ENCODE results near the gene CTNNBL1. TPM values are rescaled to one million over a fixed set of nuclear protein-coding genes. Genes with fewer than 3 reads are reported as not detected.

Gene CTNNBL1
- total RNA-seq, 1 donor: 19.5 TPM

DNA sequence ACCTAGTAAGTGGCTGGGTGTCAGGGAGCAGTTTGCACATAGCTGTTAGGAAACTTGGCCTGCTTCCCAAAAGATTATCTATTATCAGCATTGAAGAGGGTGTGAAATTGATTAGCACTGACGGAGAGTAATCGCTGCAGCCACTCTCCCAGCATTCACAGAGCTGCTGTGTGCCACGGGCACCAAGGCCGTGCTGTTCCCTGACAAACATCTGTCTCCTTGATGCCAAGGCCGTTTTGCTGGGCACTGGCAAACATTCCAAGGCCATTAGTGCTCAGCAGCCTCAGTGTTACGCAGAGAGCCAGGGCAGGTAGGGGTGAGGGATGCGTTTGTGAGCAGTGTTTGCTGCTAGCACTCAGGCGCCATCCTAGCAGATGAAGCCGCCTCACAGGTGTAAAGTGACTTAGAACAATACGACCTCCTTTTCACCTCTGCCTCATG, 151.4 kb downstream of the CTNNBL1 start:
- no peaks in the 10 kb centered on the region for H3K9me3 ChIP-seq (ENCODE audit: low read depth, low read length)
- DNase-seq (ENCODE audit: insufficient read length, low spot score, missing footprints): no peak

DNA sequence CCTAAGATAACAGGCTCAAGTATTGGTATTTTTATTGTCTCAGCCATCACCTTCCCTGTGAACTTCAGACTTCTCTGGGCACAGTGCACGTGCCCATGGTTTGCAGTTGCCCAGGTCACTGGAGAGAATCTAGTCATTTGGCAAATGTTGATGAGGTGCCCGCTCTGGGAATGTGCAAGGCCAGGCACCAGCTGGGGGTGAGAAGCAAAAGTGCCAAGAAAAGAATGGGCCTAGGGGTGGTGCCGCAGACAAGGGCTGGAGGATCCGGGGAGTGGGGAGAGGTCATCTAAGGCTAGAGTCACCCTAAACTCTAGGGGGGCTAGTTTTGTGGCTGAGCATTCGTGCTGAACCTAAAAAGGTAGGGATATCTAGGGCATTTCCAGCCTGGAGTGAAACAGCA, 152.0 kb downstream of the CTNNBL1 start:
- DNase-seq (ENCODE audit: insufficient read length, low spot score, missing footprints): no peak
- Histone ChIP-seq H3K9me3 (ENCODE audit: low read depth, low read length) (no peaks in the 10 kb centered on the region), H2AFZ (ENCODE audit: low read length) (no peak overlapping the region), H3K27me3 (ENCODE audit: insufficient read depth, low read length) (no peaks in the 10 kb centered on the region), H3K4me3 (ENCODE audit: insufficient read depth, low read length) (no peak overlapping the region), H3K4me1 (ENCODE audit: insufficient read depth, low read length) (no peaks in the 10 kb centered on the region), H3K36me3 (ENCODE audit: insufficient read depth, low read length) (no peaks in the 10 kb centered on the region), H4K20me1 (ENCODE audit: insufficient read depth, low read length) (no peaks in the 10 kb centered on the region), H3K79me2 (ENCODE audit: insufficient read depth, low read length) (no peaks in the 10 kb centered on the region), H3K27ac (ENCODE audit: low read depth, low read length) (no peak overlapping the region), H3K4me2 (ENCODE audit: insufficient read depth, low read length) (no peak overlapping the region)
- TF ChIP-seq CTCF (IDR thresholded peaks at IDR 0.05; ENCODE audit: extremely low read depth, low read depth, low read length): no peak

More for the DNA sequence above, 151.4 kb downstream of the CTNNBL1 start:
- Histone ChIP-seq H3K4me1 (ENCODE audit: insufficient read depth, low read length) (no peaks in the 10 kb centered on the region), H3K79me2 (ENCODE audit: insufficient read depth, low read length) (no peaks in the 10 kb centered on the region), H3K4me3 (ENCODE audit: insufficient read depth, low read length) (no peak overlapping the region), H3K36me3 (ENCODE audit: insufficient read depth, low read length) (peaks cover 3% of the 10 kb centered on the region), H2AFZ (ENCODE audit: low read length) (no peak overlapping the region), H3K27me3 (ENCODE audit: insufficient read depth, low read length) (no peaks in the 10 kb centered on the region), H4K20me1 (ENCODE audit: insufficient read depth, low read length) (no peaks in the 10 kb centered on the region), H3K27ac (ENCODE audit: low read depth, low read length) (no peak overlapping the region), H3K4me2 (ENCODE audit: insufficient read depth, low read length) (no peak overlapping the region)
- TF ChIP-seq CTCF (IDR thresholded peaks at IDR 0.05; ENCODE audit: extremely low read depth, low read depth, low read length): no peak

GRCh38 chr20:37846573-37846972, 152.7 kb downstream of the CTNNBL1 start:
- Histone ChIP-seq H3K79me2 (ENCODE audit: insufficient read depth, low read length) (no peaks in the 10 kb centered on the region), H3K9me3 (ENCODE audit: low read depth, low read length) (no peaks in the 10 kb centered on the region), H4K20me1 (ENCODE audit: insufficient read depth, low read length) (no peaks in the 10 kb centered on the region), H2AFZ (ENCODE audit: low read length) (no peak overlapping the region), H3K4me1 (ENCODE audit: insufficient read depth, low read length) (no peaks in the 10 kb centered on the region), H3K27me3 (ENCODE audit: insufficient read depth, low read length) (no peaks in the 10 kb centered on the region), H3K4me2 (ENCODE audit: insufficient read depth, low read length) (no peak overlapping the region), H3K4me3 (ENCODE audit: insufficient read depth, low read length) (no peak overlapping the region), H3K36me3 (ENCODE audit: insufficient read depth, low read length) (no peaks in the 10 kb centered on the region), H3K27ac (ENCODE audit: low read depth, low read length) (no peak overlapping the region)
- TF ChIP-seq CTCF (IDR thresholded peaks at IDR 0.05; ENCODE audit: extremely low read depth, low read depth, low read length): no peak
- DNase-seq (ENCODE audit: insufficient read length, low spot score, missing footprints): no peak

DNA sequence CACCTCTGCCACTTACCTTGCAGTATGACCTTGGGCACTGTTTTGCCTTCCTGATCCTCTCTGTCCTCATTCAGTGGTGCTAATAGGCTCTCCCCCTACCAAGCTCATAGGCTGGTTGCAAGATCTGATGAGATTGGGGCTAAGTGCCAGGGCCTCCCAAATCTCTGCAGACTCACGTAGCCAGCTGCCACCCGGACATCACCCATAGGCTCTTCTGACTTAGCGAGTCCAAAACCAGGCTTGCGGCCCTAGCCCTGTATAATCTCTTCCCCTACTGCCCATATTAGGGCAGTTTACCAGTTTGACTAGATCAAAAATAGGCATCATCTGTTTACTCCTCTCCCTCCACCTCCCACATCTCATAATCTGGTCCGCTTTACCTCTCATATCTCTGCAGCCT, 154.9 kb downstream of the CTNNBL1 start:
- no peak overlapping the region for H3K4me2 ChIP-seq (ENCODE audit: insufficient read depth, low read length)
- no peaks in the 10 kb centered on the region for H3K36me3 ChIP-seq (ENCODE audit: insufficient read depth, low read length)
- H3K4me1 ChIP-seq (ENCODE audit: insufficient read depth, low read length): no peaks in the 10 kb centered on the region
- H3K4me3 ChIP-seq (ENCODE audit: insufficient read depth, low read length): no peak overlapping the region
- no peak overlapping the region for H3K27ac ChIP-seq (ENCODE audit: low read depth, low read length)
- H3K27me3 ChIP-seq (ENCODE audit: insufficient read depth, low read length): no peaks in the 10 kb centered on the region
- TF ChIP-seq CTCF (IDR thresholded peaks at IDR 0.05; ENCODE audit: extremely low read depth, low read depth, low read length): no peak
- no peaks in the 10 kb centered on the region for H3K79me2 ChIP-seq (ENCODE audit: insufficient read depth, low read length)
- H3K9me3 ChIP-seq (ENCODE audit: low read depth, low read length): no peaks in the 10 kb centered on the region
- no peaks in the 10 kb centered on the region for H4K20me1 ChIP-seq (ENCODE audit: insufficient read depth, low read length)
- no peak for DNase-seq (ENCODE audit: insufficient read length, low spot score, missing footprints)
- no peak overlapping the region for H2AFZ ChIP-seq (ENCODE audit: low read length)

All from osteoblast (primary cell).